ENCODE measurements around the gene FBXO42.

FBXO42 gene

GRCh38 chr1:16321176-16321867 lies 31.0 kb downstream of the FBXO42 start:
- DNase-seq = no peak

- no peak for DNase-seq
These were observed 33.7 kb downstream of the FBXO42 start for GRCh38 chr1:16318555-16318954.

GRCh38 chr1:16315437-16315836 lies 36.8 kb downstream of the FBXO42 start:
- DNase-seq = no peak

GRCh38 chr1:16307222-16307621 lies 45.1 kb downstream of the FBXO42 start:
- no peak for DNase-seq

GRCh38 chr1:16302709-16303627 lies 49.3 kb downstream of the FBXO42 start:
- no peak for DNase-seq

- DNase-seq = no peak
These were observed 51.8 kb downstream of the FBXO42 start for GRCh38 chr1:16300436-16300835.

GRCh38 chr1:16298653-16299052 lies 53.6 kb downstream of the FBXO42 start:
- no peak for DNase-seq

- no peak for DNase-seq
These were observed 55.6 kb downstream of the FBXO42 start for GRCh38 chr1:16296643-16297042.

GRCh38 chr1:16294219-16295212 lies 57.8 kb downstream of the FBXO42 start:
- no peak for DNase-seq

- DNase-seq = no peak
These were observed 58.7 kb downstream of the FBXO42 start for GRCh38 chr1:16293538-16293937.

GRCh38 chr1:16292739-16293138 lies 59.5 kb downstream of the FBXO42 start:
- no peak for DNase-seq

GRCh38 chr1:16289959-16290358 lies 62.3 kb downstream of the FBXO42 start:
- no peak for DNase-seq

- no peak for DNase-seq
These were observed 66.2 kb downstream of the FBXO42 start for GRCh38 chr1:16286122-16286521.

- DNase-seq = no peak
These were observed 70.5 kb downstream of the FBXO42 start for GRCh38 chr1:16281765-16282164.

- DNase-seq = no peak
These were observed 73.1 kb downstream of the FBXO42 start for GRCh38 chr1:16279186-16279585.

- DNase-seq = no peak
These were observed 75.8 kb downstream of the FBXO42 start for GRCh38 chr1:16276302-16277030.

GRCh38 chr1:16275591-16275990 lies 76.7 kb downstream of the FBXO42 start:
- no peak for DNase-seq

GRCh38 chr1:16267690-16268180 lies 84.5 kb downstream of the FBXO42 start:
- DNase-seq = no peak

GRCh38 chr1:16266411-16267118 lies 85.7 kb downstream of the FBXO42 start:
- DNase-seq = no peak

- DNase-seq = no peak
These were observed 90.2 kb downstream of the FBXO42 start for GRCh38 chr1:16262067-16262466.

GRCh38 chr1:16260814-16261213 lies 91.5 kb downstream of the FBXO42 start:
- DNase-seq = no peak

Data from NCI-H1105 (cell line).